Skin epidermis (tissue), 12 donors: ENCODE results near the gene HEPHL1.

ENCODE experiments used
- H3K27ac ChIP-seq, 21 experiments: fragments of 200-600 bp; sonication (generic) in 11 of 21; one replicate each; pipeline ENCODE4 v1.5.0; 2020; ENCODE audit warnings: mild to moderate bottlenecking in 3 of 21, inconsistent platforms in 2 of 21, moderate library complexity in 2 of 21
- H3K4me3 ChIP-seq, 7 experiments: fragments of 200-600 bp; sonication (generic) in 2 of 7; one replicate each; pipeline ENCODE4 v1.5.0; 2020; ENCODE audit warnings: inconsistent platforms in 2 of 7, mild to moderate bottlenecking in 2 of 7, moderate library complexity in 1 of 7

Gene HEPHL1

DNA sequence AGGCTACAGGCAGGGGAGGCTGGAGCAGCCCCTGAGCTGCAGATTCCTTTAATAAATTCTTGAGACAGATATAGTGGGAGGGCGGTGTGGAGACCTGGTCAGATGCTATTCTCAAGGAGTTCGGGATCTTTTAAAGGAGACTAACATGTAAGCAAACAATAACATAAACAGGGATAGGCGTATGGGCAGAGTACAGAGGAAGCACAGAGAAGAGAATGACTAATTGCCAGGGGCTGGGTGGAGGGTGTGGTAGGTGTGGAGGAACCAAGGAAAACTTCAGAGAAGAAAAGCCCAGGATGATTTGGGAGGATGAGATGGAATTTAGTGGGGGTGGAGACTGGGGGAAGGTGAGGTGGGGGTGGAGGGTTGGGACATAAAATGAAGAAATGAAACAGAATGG lies 9.7 kb upstream of the HEPHL1 start:
- Histone ChIP-seq H3K4me3 (no peak overlapping the region), H3K27ac (peak overlapping the region in 1 of 21 experiments; percentile 38)

DNA sequence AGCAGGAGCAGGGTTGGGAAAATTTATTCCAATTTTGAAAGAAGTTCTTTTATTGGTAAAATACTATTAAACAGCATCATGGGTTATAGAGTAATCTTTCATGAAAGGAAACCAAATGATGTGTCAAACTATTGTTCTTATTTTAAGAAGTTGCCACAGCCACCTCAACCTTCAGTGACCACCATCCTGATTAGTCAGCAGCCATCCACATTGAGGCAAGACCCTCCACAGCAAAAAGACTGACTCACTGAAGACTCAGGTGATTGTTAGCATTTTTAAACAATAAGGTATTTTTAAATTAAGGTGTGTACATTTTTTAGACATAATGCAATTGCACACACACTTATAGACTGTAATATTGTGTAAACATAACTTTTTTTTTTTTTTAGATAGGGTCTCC lies 3.7 kb upstream of the HEPHL1 start:
- H3K4me3 ChIP-seq = no peak overlapping the region
- no peak overlapping the region for H3K27ac ChIP-seq

DNA sequence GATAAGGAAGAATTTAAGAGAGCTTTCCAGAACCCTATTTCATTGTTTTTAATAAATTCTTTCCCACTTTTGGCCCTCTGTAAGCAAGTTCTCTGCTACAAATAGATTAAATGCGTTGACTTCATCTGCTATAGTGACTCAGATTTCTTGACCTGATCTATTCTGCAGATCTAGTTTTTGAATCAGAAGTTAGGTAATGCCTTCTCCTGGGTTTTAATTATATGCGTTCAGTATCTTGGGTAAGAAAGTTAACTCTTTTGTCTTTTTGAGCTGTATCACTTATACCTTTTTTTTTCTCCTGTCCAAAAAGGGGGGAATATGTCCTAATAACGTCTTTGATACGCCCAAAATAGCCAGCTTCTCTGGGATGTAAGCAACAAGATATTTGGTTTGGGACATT lies 2.4 kb upstream of the HEPHL1 start:
- no peak overlapping the region for H3K27ac ChIP-seq
- H3K4me3 ChIP-seq = no peak overlapping the region

DNA sequence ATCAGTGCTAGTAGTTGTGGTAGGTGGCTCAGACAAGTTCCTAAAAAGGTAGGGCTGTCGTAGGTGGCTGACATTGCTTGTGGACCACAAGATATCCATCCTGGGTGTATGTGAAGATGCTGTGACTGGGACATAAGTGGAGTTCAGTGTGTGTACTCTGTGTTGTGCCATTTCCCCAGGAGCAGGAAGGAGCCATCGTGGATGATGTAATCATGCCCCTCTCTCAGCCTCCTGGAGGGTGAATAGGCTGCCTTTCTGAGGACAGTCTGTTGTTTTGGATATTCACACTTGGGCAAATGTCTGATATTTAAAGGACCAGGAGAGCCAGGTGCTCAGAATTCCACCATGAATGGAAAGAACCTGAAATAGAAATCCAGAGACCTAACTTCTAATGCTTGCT lies 2.7 kb downstream of the HEPHL1 start:
- H3K4me3 ChIP-seq = no peak overlapping the region
- H3K27ac ChIP-seq = no peak overlapping the region

DNA sequence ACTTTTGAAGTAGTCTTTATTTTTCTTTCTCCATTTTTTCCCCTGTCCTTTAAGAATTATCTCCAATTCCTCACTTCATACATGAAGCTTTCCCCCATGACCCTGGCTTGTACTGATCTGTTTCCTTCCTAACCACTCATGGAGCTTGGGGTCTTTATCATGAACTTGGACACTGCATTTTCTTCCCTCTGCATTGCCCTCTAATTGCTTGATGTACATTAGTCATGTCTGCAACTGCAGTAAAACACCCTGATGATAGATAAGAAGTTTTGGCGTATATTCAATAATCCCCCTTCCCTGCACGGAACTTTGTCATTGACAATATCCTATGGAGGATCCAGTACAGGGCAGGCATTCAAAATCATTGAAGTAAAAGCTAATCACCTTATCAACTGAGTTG lies 3.4 kb downstream of the HEPHL1 start:
- Histone ChIP-seq H3K27ac (no peak overlapping the region), H3K4me3 (no peak overlapping the region)

GRCh38 chr11:94025690-94026394 lies 4.7 kb downstream of the HEPHL1 start:
- no peak overlapping the region for H3K4me3 ChIP-seq
- no peak overlapping the region for H3K27ac ChIP-seq

GRCh38 chr11:94027210-94027609 lies 6.1 kb downstream of the HEPHL1 start:
- no peak overlapping the region for H3K27ac ChIP-seq

GRCh38 chr11:94028436-94028835 lies 7.3 kb downstream of the HEPHL1 start:
- H3K4me3 ChIP-seq = no peak overlapping the region
- H3K27ac ChIP-seq = no peak overlapping the region

More at GRCh38 chr11:94027210-94027609, 6.1 kb downstream of the HEPHL1 start:
- no peak overlapping the region for H3K4me3 ChIP-seq

DNA sequence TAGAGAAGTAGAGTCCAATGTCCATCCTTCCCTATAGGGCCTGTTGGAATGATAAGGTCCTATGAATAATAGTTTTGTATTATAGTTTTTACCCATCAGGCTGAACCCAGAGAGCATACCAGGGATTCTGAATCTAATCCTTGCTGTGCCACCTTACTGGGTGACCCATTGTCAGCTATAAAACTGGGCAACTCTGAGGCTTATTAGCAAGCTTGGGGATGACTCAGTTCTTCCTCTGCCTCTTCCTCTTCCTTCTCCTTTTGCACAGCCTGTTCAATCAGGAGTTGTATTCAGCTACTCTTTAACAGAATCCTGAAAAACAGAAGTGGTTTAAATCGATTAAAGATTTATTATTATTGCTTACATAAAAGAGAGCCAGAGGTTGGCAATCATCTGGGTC lies 8.9 kb downstream of the HEPHL1 start:
- Histone ChIP-seq H3K27ac (no peak overlapping the region), H3K4me3 (no peak overlapping the region)

GRCh38 chr11:94031625-94032024 lies 10.5 kb downstream of the HEPHL1 start:
- Histone ChIP-seq H3K27ac (no peak overlapping the region), H3K4me3 (no peak overlapping the region)

DNA sequence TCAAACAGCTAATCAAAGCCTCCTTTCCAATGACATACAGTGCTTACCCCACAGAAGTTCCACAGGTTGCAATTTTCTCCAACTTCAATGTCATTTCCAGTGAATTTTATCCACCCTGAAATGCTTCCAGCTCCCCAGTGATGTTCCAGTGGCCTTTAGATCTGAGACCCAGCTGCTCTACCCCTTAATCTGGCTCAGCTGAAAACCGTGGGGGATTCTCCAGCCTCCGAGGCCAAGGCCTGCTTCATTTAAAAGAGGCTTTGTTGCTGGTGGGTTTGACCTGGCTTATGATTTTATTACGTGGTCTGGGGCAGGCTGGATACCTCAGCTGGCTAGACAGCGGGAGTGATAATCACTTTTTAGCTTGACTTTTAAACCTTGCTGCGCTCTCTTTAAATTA lies 10.9 kb downstream of the HEPHL1 start:
- no peak overlapping the region for H3K27ac ChIP-seq
- no peak overlapping the region for H3K4me3 ChIP-seq

DNA sequence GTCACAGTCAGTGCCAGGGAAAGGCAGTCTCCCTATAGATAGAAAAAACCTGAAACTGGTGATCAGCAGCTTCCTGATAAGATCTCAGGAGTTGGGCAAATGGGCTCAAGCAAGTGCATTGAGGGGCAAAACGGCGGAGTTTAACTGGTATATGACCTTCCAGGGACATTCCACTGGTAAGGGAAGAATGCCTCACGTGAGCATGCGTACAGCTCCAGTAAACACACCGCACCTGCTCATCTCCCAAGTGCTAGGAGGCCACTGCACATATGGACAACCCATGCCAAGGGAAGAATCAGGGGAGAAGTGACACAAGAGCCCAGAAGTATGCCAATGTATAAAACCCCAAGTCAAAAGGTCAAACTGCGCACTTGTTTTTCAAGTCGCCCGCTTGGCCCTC lies 11.6 kb downstream of the HEPHL1 start:
- no peak overlapping the region for H3K4me3 ChIP-seq
- H3K27ac ChIP-seq = no peak overlapping the region

- H3K27ac ChIP-seq = no peak overlapping the region
- H3K4me3 ChIP-seq = no peak overlapping the region
Observed at GRCh38 chr11:94034207-94034606, 13.1 kb downstream of the HEPHL1 start.

DNA sequence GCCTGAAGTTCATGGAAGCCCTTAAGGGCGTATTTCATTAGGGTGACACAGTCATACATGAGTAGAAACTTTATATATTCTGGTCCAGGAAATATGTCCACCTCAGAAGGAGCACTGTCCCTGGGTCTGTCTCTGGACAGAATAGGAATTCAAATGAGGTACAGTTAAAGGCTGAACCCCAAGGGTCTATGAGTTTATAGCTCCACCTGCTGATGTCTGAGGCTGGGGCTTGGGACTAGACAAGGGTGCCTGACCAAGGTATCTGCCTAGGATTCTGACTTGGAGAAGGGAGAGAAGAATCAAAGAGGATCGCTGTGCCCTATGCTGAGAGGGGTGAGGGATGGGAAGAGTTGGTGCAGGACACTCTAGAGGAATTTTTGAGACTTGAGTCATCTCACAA lies 14.9 kb downstream of the HEPHL1 start:
- H3K27ac ChIP-seq = no peak overlapping the region
- no peak overlapping the region for H3K4me3 ChIP-seq

- Histone ChIP-seq H3K27ac (no peak overlapping the region), H3K4me3 (no peak overlapping the region)
Observed at GRCh38 chr11:94043241-94043640, 22.1 kb downstream of the HEPHL1 start.

DNA sequence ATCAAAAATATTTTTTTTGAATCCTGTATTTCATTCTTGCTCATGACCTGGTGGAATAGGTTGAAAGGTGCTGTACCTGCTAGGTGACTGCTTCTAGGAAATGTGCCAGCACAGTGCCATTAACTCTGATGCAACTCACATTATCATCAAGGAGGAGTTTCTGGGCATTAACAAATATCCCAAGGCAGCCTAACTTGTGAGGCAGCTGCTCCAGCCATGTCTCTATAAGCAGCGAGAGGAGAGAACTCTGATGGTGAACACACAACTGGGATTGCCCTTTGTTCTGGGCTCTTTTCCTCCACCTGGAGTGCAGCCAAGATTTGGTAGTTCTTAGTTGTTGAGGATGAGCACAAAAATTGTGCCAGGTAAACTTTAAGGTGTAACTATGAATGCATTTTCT lies 25.6 kb downstream of the HEPHL1 start:
- H3K27ac ChIP-seq = no peak overlapping the region
- no peak overlapping the region for H3K4me3 ChIP-seq

GRCh38 chr11:94048032-94048709 lies 27.0 kb downstream of the HEPHL1 start:
- Histone ChIP-seq H3K27ac (no peak overlapping the region), H3K4me3 (no peak overlapping the region)

GRCh38 chr11:94049351-94049750 lies 28.2 kb downstream of the HEPHL1 start:
- no peak overlapping the region for H3K27ac ChIP-seq
- no peak overlapping the region for H3K4me3 ChIP-seq

GRCh38 chr11:94058630-94059029 lies 37.5 kb downstream of the HEPHL1 start:
- Histone ChIP-seq H3K4me3 (no peak overlapping the region), H3K27ac (no peak overlapping the region)

DNA sequence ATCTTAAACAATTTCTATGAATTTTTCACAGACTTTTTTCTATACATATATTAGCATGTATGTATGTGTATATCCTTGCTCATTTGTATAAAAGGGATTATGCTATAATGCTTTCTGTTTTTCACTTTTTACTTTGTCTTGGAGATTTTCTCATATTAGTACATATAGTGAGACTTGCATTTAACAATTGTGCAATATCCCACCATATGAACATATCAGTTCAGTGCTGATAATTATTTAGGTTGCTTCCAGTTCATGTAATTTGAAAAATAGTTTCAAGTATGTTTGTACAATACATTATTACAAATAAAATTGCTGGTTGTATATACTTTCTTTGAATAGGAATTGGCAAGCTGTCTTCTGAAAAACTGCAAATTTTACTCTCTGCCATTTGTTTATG lies 37.9 kb downstream of the HEPHL1 start:
- H3K4me3 ChIP-seq = no peak overlapping the region

DNA sequence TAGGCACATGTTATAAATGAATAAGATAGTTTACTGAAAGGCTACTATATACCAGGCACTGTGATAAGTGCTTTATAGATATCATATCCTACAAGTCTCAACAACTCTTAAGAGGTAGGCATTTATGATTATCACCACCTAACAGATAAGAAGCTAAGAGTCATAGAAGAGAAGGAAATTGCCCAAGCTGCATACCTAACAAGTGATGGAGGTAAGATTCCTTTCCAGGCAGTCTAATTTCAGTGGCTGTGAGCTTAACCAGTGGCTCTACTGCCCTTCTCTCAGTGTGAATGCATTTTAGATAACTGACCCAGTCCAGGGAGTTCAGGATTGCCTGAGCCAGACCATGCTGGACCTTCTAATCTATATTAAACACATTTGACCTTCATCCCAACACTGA lies 39.2 kb downstream of the HEPHL1 start:
- Histone ChIP-seq H3K27ac (no peak overlapping the region), H3K4me3 (no peak overlapping the region)

More for the DNA sequence above, 37.9 kb downstream of the HEPHL1 start:
- H3K27ac ChIP-seq = no peak overlapping the region

DNA sequence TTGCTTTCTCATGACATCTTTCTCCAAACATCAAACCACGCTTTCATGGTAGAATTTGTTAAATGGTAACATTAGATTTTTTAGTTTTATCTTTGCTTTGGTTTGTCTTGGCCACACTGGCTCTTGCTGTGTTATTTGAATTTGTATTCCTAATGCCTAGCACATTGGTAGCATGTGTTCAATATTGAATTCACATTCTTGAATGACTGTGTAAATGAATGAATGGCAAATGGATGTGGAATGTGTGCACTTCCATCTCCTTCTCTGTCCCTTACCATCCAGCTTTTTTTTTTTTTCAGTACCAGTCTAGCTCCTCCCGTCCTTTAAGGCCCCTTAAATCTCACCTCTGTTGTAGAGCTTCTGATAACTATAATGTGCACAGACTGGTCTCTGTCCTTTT lies 41.2 kb downstream of the HEPHL1 start:
- Histone ChIP-seq H3K27ac (no peak overlapping the region), H3K4me3 (no peak overlapping the region)
